OCI-LY7 (cell line): ENCODE results near the gene MAP3K14.
"Not testable (repeated sequence)": the region's sequence is repeated elsewhere in the genome, so short reads cannot be mapped to it uniquely, and the experiment has no call there.

Experiments
- EZH2phosphoT487 ChIP-seq: fragments of 200-600 bp; sonication (generic); IDR thresholded peaks from 2 replicates; pipeline ENCODE4 v1.6.1; 2018; ENCODE audit warnings: low read depth, borderline replicate concordance, mild to moderate bottlenecking, mixed run types, antibody characterized with exemption, low read length, moderate library complexity, mixed read lengths
- TF ChIP-seq, protein P1 (sequence below): fragments of 200-600 bp; sonication (generic); conservative IDR thresholded peaks from 2 replicates; pipeline ENCODE4 v1.5.1; 2014; ENCODE audit warnings: mild to moderate bottlenecking, antibody characterized with exemption, low read length, moderate library complexity, mixed read lengths

DNA sequence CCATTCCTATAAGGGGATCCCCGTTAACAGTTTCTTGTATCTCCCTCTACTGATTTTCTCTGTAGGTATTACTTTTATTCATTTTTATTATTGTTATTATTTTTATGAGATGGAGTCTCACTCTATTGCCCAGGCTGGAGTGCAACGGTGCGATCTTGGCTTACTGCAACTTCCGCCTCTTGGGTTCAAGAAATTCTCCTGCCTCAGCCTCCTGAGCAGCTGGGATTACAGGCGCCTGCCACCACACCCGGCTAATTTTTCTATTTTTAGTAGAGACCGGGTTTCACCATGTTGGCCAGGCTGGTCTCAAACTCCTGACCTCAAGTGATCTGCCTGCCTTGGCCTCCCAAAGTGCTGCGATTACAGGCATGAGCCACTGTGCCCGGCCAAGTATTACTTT, 14.6 kb downstream of the MAP3K14 start:
- TF ChIP-seq, protein P1, sequence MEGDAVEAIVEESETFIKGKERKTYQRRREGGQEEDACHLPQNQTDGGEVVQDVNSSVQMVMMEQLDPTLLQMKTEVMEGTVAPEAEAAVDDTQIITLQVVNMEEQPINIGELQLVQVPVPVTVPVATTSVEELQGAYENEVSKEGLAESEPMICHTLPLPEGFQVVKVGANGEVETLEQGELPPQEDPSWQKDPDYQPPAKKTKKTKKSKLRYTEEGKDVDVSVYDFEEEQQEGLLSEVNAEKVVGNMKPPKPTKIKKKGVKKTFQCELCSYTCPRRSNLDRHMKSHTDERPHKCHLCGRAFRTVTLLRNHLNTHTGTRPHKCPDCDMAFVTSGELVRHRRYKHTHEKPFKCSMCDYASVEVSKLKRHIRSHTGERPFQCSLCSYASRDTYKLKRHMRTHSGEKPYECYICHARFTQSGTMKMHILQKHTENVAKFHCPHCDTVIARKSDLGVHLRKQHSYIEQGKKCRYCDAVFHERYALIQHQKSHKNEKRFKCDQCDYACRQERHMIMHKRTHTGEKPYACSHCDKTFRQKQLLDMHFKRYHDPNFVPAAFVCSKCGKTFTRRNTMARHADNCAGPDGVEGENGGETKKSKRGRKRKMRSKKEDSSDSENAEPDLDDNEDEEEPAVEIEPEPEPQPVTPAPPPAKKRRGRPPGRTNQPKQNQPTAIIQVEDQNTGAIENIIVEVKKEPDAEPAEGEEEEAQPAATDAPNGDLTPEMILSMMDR = not testable (repeated sequence)
- TF ChIP-seq EZH2phosphoT487 = not testable (repeated sequence)
